ENCODE results near the gene MLXIP.
"Not testable (repeated sequence)": the region's sequence is repeated elsewhere in the genome, so short reads cannot be mapped to it uniquely, and the experiment has no call there.

Gene MLXIP

GRCh38 chr12:122054842-122055520, 23.6 kb upstream of the MLXIP start:
- no peak for DNase-seq

- DNase-seq, result not testable (repeated sequence)
Measured at GRCh38 chr12:122056406-122056805, 22.1 kb upstream of the MLXIP start.

DNA sequence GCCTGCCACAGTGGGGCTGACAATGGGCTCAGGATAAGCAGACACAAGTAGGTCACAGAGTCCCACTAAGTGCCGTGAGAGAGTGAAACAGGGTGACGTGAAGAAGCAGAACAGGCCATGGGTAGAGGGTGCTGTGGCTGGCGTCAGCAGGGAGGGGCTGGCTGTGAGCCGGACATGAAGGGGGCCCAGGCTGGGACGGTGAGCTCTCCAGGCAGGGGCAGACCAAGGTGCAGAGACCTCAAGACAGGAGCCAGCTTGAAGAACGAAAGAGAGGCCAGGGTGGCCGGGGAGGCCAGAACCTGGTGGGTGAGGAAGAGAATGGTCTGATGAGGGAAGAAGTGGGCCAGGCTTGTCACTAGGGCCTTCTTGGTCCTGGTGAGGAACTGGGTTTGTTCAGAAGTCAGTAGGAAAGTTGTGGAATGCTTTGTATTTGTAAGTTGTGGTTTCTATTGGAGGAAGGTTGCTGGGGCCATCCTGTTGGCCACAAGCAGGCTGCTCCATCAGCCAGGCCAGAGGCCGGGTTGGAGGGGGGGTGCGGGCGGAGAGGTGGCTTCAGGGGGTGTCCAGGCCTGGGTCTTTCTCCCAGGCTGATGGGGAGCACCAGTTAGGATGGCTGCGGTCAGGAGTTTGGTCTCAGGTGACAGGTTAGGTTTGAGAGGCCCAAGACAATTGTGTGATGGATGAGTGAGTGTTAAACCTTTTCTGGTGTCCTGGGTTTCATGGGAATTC, 21.4 kb upstream of the MLXIP start:
- DNase-seq, result no peak

GRCh38 chr12:122057769-122058168, 20.8 kb upstream of the MLXIP start:
- DNase-seq, result no peak

DNA sequence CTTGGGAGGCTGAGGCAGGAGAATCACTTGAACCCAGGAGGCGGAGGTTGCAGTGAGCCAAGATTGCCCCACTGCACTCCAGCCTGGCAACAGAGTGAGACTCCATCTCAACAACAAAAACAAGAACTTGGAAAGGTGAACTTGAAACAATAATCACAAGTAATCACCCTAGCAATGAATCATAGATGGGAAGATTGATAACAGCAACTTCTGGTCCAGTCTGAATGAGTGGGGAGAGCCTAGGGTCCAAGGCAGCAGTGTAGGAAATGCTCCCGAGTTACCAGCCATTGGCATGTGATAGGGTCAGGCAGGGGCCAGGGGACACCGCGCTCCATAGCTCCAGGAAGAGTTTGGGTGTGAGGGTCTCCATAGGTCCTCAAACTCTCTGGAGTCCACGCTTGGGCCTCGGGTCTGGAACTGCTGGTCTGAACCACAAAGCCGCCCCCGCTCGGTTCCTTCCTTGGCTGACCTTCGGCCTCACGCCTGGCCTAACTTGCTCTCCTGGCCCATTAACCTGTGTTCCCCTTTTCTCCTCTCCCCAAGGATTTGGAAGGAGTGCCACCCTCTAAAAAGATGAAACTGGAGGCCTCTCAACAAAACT, 19.9 kb upstream of the MLXIP start:
- no peak for DNase-seq

DNA sequence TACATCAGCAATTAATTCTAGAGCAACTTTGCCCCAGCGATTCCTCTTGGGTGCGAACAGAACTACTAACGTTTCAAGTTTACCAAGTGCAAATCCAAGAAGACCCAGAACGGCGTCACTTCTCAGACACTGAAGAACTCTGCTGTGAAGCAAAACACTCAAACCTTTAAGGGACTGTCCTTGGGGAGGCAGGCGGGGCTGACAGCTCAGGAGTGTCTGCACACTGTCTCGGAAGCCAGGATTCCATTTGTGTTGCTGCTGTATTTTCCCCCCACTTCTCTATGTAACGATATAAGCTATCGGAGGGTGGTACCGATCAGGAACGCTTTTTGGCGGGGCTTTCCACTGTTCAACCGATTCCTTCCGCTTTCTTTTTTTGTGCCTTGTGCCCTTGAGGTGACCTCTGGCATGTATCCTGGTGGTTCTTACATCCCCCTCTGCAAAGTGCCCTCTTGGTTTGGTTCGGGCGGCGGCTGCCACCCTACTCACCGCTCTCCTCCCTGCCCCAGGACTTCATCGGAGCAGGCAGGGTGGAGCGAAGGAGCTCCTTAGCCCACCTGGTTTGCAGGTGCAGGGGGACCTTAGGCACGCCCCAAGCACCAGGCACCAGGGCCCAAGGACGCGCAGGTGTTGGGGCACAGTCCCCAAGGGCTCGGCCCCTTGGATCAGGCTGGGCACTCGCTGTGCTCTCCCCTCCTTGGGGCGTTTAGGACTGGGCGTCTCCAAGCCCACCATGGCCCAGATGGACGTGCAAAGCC, 19.2 kb upstream of the MLXIP start:
- DNase-seq, result no peak

- DNase-seq, result no peak
Measured at GRCh38 chr12:122060081-122060501, 18.5 kb upstream of the MLXIP start.

DNA sequence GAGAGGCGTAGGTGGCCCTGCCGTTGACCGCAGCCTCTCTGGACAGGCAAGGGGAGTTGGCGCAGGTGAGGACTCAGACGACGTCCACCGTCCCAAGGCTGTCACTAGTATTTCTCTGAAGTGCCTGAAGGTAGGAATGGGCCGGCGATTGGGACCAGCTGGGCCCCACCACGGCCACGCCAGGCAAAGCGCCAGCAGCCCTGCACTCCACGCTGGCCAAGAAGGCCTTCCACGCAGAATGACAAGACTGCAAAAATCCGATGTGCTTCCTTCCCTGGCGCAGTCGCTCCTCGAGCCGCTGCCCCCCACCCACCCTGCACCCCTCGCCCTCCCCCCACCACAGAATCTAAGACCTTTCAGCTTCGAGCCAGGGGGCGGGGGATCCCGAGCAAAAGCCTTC, 17.3 kb upstream of the MLXIP start:
- no peak for DNase-seq

- peak; percentile 17 to 69 for DNase-seq
Measured at GRCh38 chr12:122062832-122063693, 15.5 kb upstream of the MLXIP start.

DNA sequence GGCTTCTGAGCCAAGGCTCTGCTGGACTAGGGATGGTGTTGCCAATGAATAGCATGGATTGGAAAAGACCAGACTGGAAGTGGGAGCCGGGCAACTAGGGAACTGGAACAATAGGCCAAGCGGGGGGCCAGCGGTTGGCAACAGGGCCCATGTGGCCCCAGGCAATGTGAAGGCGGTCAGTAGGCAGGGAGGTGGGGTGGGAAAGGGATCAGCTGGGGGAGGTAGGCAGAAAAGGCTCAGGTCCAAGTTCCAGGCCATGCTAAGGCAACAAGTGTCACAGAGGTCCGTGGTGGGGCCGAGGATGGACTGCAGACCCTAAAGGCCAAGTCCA, 14.9 kb upstream of the MLXIP start:
- DNase-seq, result no peak

DNA sequence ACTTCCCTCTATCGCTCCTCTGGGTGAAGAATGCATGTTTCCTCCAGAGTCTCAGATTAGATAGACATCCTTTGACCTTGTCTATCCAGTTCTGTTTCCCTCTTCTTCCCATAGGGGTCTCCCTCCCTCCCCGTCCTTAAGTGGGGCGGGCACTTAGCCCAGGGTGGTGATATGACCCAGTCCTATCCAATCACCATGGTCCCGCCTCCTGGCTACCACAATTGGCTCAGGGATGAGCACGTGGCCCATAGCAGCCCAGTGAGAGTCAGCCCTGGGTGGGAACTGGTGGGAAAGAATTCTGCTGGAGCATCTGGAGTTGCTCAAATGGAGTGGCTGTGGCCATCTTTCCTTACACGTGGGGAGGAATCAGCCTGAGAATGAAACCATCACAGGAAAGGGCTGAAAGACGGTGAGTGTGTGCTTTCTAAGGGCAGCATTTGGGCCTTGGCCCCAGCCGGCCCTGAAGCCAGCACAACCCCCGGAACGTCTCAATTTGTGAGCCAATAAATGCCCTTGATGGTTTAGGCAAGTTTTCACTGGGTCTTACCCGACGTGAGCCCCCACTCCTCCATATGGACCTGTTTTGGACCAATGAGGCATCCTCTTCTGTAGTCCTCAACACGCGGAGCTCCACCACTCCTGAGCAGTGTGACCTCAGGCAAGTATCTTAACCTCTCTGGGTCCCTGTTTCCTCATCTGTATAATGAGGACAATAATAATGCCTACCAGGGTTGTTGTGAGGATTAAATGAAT, 14.4 kb upstream of the MLXIP start:
- DNase-seq, result peak; percentile 62 to 79

DNA sequence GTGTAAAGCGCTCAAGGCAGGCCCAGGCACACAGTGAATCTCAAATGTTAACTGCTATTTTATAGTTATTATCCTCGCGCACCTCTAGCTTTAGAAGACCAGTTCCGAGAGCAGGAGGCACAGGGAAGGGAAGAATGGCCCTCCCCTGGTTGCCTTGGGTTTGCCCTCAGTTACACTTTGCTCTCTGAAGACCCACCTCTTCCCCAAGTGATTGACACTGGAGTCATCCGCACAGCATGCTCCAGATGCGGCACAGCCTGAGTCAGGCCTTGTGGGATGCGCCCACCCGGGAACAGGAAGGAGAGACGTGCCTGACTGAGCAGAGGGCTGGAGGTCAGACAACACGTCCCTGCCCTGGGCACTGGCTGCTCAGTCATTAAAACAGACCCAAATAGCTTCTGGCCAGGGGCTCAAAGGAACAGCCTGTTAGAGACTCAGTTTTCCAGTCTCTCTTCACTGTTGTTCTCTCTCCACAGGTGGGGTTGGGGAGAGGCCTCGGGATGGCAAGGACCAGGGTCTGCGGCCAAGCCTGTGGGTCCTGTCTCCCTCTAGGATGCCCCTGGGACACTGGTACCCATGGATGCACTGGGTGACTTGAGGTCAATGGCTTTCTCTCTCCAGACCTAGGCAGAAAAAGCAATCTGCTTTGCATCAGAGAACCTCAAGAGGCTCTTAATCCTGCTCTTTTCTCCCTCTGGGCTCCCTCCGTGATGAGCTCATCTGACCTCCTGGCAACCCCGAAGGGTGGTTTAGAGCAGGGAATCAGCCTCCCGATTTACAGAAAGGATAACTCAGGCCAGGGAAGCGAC, 13.6 kb upstream of the MLXIP start:
- DNase-seq, result no peak

GRCh38 chr12:122067548-122067947, 11.0 kb upstream of the MLXIP start:
- DNase-seq, result no peak

GRCh38 chr12:122067966-122068365, 10.6 kb upstream of the MLXIP start:
- DNase-seq, result no peak

DNA sequence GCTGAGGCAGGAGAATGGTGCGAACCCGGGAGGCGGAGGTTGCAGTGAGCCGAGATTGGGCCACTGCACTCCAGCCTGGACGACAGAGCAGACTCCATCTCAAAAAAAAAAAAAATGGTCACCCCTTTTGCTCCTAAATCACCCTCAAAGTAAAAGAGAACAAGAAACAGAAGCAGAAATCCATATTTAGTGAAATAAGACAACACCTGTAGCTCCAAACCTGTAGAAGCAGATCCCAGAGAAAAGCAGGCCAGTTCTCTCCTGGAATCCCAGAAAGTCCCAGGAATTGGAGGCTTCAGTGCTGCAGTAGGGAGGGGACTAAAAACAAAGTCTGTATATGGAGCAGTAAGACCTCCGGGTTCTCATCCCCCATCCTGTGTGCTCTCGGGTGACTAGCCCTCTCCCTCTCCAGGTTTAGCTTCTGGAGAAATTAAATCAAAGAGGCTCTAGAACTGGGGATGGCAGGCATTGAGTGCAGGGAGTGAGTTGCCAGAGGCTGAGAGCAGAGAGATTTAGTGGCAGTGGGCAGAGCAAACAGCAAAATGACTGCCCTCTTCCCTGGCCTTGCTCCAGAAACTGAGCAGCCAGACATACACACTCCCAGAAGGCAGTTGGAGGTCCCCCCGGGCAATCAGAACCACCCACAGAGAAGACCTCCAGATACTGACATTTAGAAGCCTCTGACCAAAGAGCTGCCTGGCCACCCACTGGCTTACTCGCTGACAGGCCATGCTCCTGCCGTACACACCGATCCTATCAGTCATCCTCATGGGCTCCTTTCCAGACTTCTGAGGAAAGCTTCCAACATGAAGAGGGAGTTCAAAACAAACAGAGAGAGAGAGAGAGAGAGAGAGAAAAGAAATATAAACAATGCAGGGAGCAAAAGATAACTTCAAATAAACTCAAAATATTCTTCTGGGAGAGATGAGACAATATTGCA, 6.3 kb upstream of the MLXIP start:
- DNase-seq, result no peak

DNA sequence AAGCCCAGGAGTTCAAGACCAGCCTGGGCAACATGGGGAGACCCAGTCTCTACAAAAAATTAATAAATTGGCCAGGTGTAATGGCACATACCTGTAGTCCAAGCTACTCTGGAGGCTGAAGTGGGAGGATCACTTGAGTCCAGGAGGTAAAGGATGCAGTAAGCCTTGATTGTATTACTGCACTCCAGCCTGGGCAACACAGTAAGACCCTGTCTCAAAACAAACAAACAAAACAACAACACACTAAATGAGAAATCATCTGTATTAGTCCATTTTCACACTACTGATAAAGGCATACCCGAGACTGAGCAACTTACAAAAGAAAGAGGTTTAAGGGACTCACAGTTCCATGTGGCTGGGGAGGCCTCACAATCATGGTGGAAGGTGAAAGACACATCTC, 4.7 kb upstream of the MLXIP start:
- DNase-seq, result no peak

GRCh38 chr12:122076743-122077495, 1.6 kb upstream of the MLXIP start:
- DNase-seq, result no peak

DNA sequence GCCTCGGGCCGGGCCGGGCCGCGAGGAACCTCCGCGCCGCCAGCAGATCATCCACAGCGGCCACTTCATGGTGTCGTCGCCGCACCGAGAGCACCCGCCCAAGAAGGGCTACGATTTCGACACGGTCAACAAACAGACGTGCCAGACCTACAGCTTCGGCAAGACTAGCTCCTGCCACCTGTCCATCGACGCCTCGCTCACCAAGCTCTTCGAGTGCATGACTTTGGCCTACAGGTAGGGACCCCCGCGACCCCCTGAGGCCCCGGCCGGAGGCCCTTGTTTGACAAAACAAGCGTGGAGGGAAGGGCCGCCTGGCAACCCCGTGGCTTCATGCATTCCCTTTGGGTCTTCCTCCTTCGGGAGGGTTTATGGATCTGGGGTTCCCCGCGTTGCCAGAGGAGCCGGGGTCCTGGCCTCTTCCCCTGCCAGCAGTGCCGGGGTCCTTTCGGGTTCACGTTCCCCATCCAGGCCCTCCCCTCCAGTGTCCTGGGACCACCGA, 526 bp downstream of the MLXIP start:
- peak in 1 of 2 donors; percentile 32 for DNase-seq

All from hippocampal formation (tissue), 2 donors.